HG03558 (cell line): ENCODE measurements around the gene GRID2.

Source experiments
- ATAC-seq: cut with Tn5 transposase; IDR thresholded peaks from one replicate; pipeline ENCODE4 v1.9.1; 2021; ENCODE audit warnings: moderate number of reproducible peaks; ENCODE audit not compliant: unreplicated experiment; ENCODE audit errors: extremely low read depth

Gene GRID2

GRCh38 chr4:93809773-93810172 lies 1506.0 kb downstream of the GRID2 start:
- ATAC-seq = no peak

GRCh38 chr4:93810340-93810992 lies 1506.7 kb downstream of the GRID2 start:
- no peak for ATAC-seq

GRCh38 chr4:93813092-93813491 lies 1509.3 kb downstream of the GRID2 start:
- ATAC-seq = no peak

- ATAC-seq = no peak
These were observed 1510.4 kb downstream of the GRID2 start for GRCh38 chr4:93814141-93814540.

GRCh38 chr4:93814722-93815121 lies 1511.0 kb downstream of the GRID2 start:
- no peak for ATAC-seq
